Measurements from ENCODE around the gene VOPP1. TPM values are rescaled to one million over a fixed set of nuclear protein-coding genes. Genes with fewer than 3 reads are reported as not detected.

VOPP1 gene
- total and polyA plus RNA-seq, 10 of the 15 experiments (the other 5 are each of a cell fraction or from before 2014, with no cell fraction given): 32.8 to 206 (median 129) TPM

- ATAC-seq: no peak
- Histone ChIP-seq H4K20me1 (ENCODE audit: control insufficient read depth, insufficient read depth) (no peaks in the 10 kb centered on the region), H3K4me3 (no peak overlapping the region), H2AFZ (ENCODE audit: control insufficient read depth, low read depth, low read length) (no peak overlapping the region), H3K36me3 (ENCODE audit: control insufficient read depth in 2 of 2, insufficient read depth in 2 of 2, low read length in 1 of 2) (peaks cover 18 to 33% of the 10 kb centered on the region in 2 experiments), H3K4me2 (ENCODE audit: control insufficient read depth, insufficient read depth) (no peak overlapping the region), H3K9me3 (replicated peaks; ENCODE audit: control insufficient read depth, insufficient read depth, low read length) (no peaks in the 10 kb centered on the region), H3K9ac (ENCODE audit: control insufficient read depth, insufficient read depth, low read length) (no peak overlapping the region), H3K79me2 (ENCODE audit: control insufficient read depth, insufficient read depth, low read length) (no peaks in the 10 kb centered on the region; the same call in 1 of the 2 replicates), H3K27ac (ENCODE audit: control insufficient read depth, insufficient read depth) (no peak overlapping the region), H3K27me3 (replicated peaks in 1 of 2; ENCODE audit: control insufficient read depth in 2 of 2, insufficient read depth in 2 of 2, low read length in 1 of 2) (no peaks in the 10 kb centered on the region), H3K4me1 (ENCODE audit: control insufficient read depth, insufficient read depth, low read length) (no peaks in the 10 kb centered on the region; the same call in 1 of the 2 replicates)
- WGBS (ENCODE audit: insufficient coverage, insufficient replicate concordance, low lambda C conversion rate, missing lambda C conversion rate): 88% methylated on average over 22 of the region's 22 CpGs
- FAIRE-seq: no peak
- ChIA-PET RAD21 (ENCODE audit: unreplicated experiment) (no interaction called here), SMC1A (ENCODE audit: uncharacterized antibody, unreplicated experiment) (no interaction called here), POLR2A (no interaction called here), CTCF (no interaction called here)
- BruUV-seq (replicated peaks): no TSS peak
- TF ChIP-seq MYB (IDR thresholded peaks at IDR 0.05; ENCODE audit: borderline replicate concordance, low read depth, low read length) (no peak), POLR2A (IDR thresholded peaks at IDR 0.05; ENCODE audit: low read depth, low read length) (peak; percentile 46; the same call in 1 of the 2 replicates)
- in situ Hi-C loops (cut with MboI) (no loop called here), intact Hi-C loops (cut with micrococcal nuclease; ENCODE audit: unreplicated experiment) (no loop called here)
- DNase-seq (ENCODE audit: low read depth, low spot score): no peak
Observed at GRCh38 chr7:55474944-55475854, 97.1 kb downstream of the VOPP1 start.

- in situ Hi-C loops (cut with MboI): no loop called here
- H3K36me3 ChIP-seq (ENCODE audit: control insufficient read depth in 2 of 2, insufficient read depth in 2 of 2, low read length in 1 of 2): peaks cover 18 to 36% of the 10 kb centered on the region in 2 experiments
- intact Hi-C loops (cut with micrococcal nuclease; ENCODE audit: unreplicated experiment): no loop called here
Observed at GRCh38 chr7:55473932-55474331, 98.4 kb downstream of the VOPP1 start.

More at GRCh38 chr7:55473932-55474331, 98.4 kb downstream of the VOPP1 start:
- ChIA-PET POLR2A (no interaction called here), SMC1A (ENCODE audit: uncharacterized antibody, unreplicated experiment) (no interaction called here), RAD21 (ENCODE audit: unreplicated experiment) (no interaction called here), CTCF (no interaction called here)
- Histone ChIP-seq H3K9ac (ENCODE audit: control insufficient read depth, insufficient read depth, low read length) (no peak overlapping the region), H3K79me2 (ENCODE audit: control insufficient read depth, insufficient read depth, low read length) (no peaks in the 10 kb centered on the region; the same call in 1 of the 2 replicates), H3K4me1 (ENCODE audit: control insufficient read depth, insufficient read depth, low read length) (no peaks in the 10 kb centered on the region; the same call in 1 of the 2 replicates), H3K27ac (ENCODE audit: control insufficient read depth, insufficient read depth) (no peak overlapping the region), H2AFZ (ENCODE audit: control insufficient read depth, low read depth, low read length) (no peak overlapping the region), H3K4me3 (no peak overlapping the region), H3K9me3 (replicated peaks; ENCODE audit: control insufficient read depth, insufficient read depth, low read length) (no peaks in the 10 kb centered on the region), H3K27me3 (replicated peaks in 1 of 2; ENCODE audit: control insufficient read depth in 2 of 2, insufficient read depth in 2 of 2, low read length in 1 of 2) (no peaks in the 10 kb centered on the region), H3K4me2 (ENCODE audit: control insufficient read depth, insufficient read depth) (no peak overlapping the region), H4K20me1 (ENCODE audit: control insufficient read depth, insufficient read depth) (no peaks in the 10 kb centered on the region)
- 94% methylated on average over 10 of the region's 10 CpGs for WGBS (ENCODE audit: insufficient coverage, insufficient replicate concordance, low lambda C conversion rate, missing lambda C conversion rate)
- BruUV-seq (replicated peaks): no TSS peak
- TF ChIP-seq CUX1 (IDR thresholded peaks at IDR 0.05; ENCODE audit: insufficient replicate concordance, low read depth, low read length) (no peak), JUND (IDR thresholded peaks at IDR 0.05; ENCODE audit: low read depth, low read length) (no peak), POLR2AphosphoS2 (IDR thresholded peaks at IDR 0.05; ENCODE audit: low read depth, low read length) (no peak), ZNF24 (IDR thresholded peaks at IDR 0.05) (no peak), IKZF1 (conservative IDR thresholded peaks at IDR 0.05) (no peak), USF2 (IDR thresholded peaks at IDR 0.05; ENCODE audit: borderline replicate concordance, low read depth, low read length) (no peak), GATAD2B (conservative IDR thresholded peaks at IDR 0.05; ENCODE audit: low read depth) (no peak)
- DNase-seq (ENCODE audit: low read depth, low spot score) (no peak), ATAC-seq (no peak), FAIRE-seq (no peak)
